Mesendoderm (in vitro differentiated cells): ENCODE data around the gene PDE6G.

Experiments
- DNase-seq: peaks from one replicate; pipeline ENCODE4 v3.0.0; 2013
- H2AK5ac ChIP-seq: 2 replicates; pipeline ENCODE4 v1.6.1; 2013; ENCODE audit warnings: low read length, inconsistent platforms
- H2BK120ac ChIP-seq: 2 replicates; pipeline ENCODE4 v1.6.1; 2013; ENCODE audit warnings: low read depth, mild to moderate bottlenecking, low read length, moderate library complexity, mixed read lengths
- H2BK15ac ChIP-seq: replicated peaks from 2 replicates; pipeline ENCODE4 v1.6.1; 2013; ENCODE audit warnings: low read depth, mild to moderate bottlenecking, moderate library complexity
- H2BK5ac ChIP-seq: 2 replicates; pipeline ENCODE4 v1.6.1; 2013; ENCODE audit warnings: low read length, inconsistent platforms
- H3K18ac ChIP-seq: 2 replicates; pipeline ENCODE4 v1.6.1; 2013; ENCODE audit warnings: mild to moderate bottlenecking, low read length, mixed read lengths
- H3K23ac ChIP-seq: one replicate; pipeline ENCODE4 v1.6.1; 2013; ENCODE audit warnings: low read length
- H3K27ac ChIP-seq: 2 replicates; pipeline ENCODE4 v1.5.1; 2013; ENCODE audit warnings: low read depth, mild to moderate bottlenecking, inconsistent platforms, low read length, moderate library complexity
- H3K27me3 ChIP-seq: 2 replicates; pipeline ENCODE4 v1.6.1; 2013; ENCODE audit warnings: low read length, control low read depth, mild to moderate bottlenecking, inconsistent platforms; ENCODE audit not compliant: insufficient read depth, poor library complexity
- H3K36me3 ChIP-seq: 2 replicates; pipeline ENCODE4 v1.6.1; 2013; ENCODE audit warnings: low read length, inconsistent platforms; ENCODE audit not compliant: control insufficient read depth, insufficient read depth
- H3K4ac ChIP-seq: one replicate; pipeline ENCODE4 v1.6.1; 2013; ENCODE audit warnings: low read depth, mild to moderate bottlenecking, low read length, moderate library complexity
- H3K4me1 ChIP-seq: 2 replicates; pipeline ENCODE4 v1.6.1; 2013; ENCODE audit warnings: low read depth, low read length, inconsistent platforms; ENCODE audit not compliant: control insufficient read depth
- H3K4me2 ChIP-seq: 2 replicates; pipeline ENCODE4 v1.6.1; 2013; ENCODE audit warnings: low read length
- H3K4me3 ChIP-seq: 2 replicates; pipeline ENCODE4 v1.5.1; 2013; ENCODE audit warnings: mild to moderate bottlenecking, low read length
- H3K56ac ChIP-seq: one replicate; pipeline ENCODE4 v1.6.1; 2013; ENCODE audit warnings: low read length
- H3K79me1 ChIP-seq: 2 replicates; pipeline ENCODE4 v1.6.1; 2013; ENCODE audit warnings: low read length, inconsistent platforms
- H3K79me2 ChIP-seq: 2 replicates; pipeline ENCODE4 v1.6.1; 2013; ENCODE audit warnings: mild to moderate bottlenecking, low read length; ENCODE audit not compliant: control insufficient read depth, insufficient read depth
- H3K9ac ChIP-seq: 2 replicates; pipeline ENCODE4 v1.6.1; 2013; ENCODE audit warnings: low read length, inconsistent platforms
- H4K5ac ChIP-seq: one replicate; pipeline ENCODE4 v1.6.1; 2013; ENCODE audit warnings: low read length
- H4K8ac ChIP-seq: one replicate; pipeline ENCODE4 v1.6.1; 2013; ENCODE audit warnings: low read depth, mild to moderate bottlenecking, control low read depth, low read length, moderate library complexity
- WGBS: extraction: QIAGEN DNeasy Blood & Tissue Kit; methylation state at CpG from one replicate; pipeline ENCODE4 v1.1.7; 2013; ENCODE audit warnings: low lambda C conversion rate, missing lambda C conversion rate; ENCODE audit not compliant: insufficient coverage; ENCODE audit errors: extremely low coverage; 5-methylcytosine and 5-hydroxymethylcytosine counted together

PDE6G gene

GRCh38 chr17:81684442-81684911 is 28.1 kb upstream of the PDE6G start:
- no peak overlapping the region for H2BK120ac ChIP-seq
- peak overlapping the region; percentile 57 for H3K18ac ChIP-seq
- no peak overlapping the region for H3K23ac ChIP-seq
- H3K79me1 ChIP-seq = peaks cover 18% of the 10 kb centered on the region
- no peak overlapping the region for H4K5ac ChIP-seq
- H3K4me3 ChIP-seq = peak overlapping the region; percentile 79
- H3K9ac ChIP-seq = peak overlapping the region; percentile 87
- H3K79me2 ChIP-seq = peaks cover 33% of the 10 kb centered on the region
- no peak overlapping the region for H4K8ac ChIP-seq
- H3K56ac ChIP-seq = peak overlapping the region; percentile 92
- no peak overlapping the region for H2BK5ac ChIP-seq
- H3K4me1 ChIP-seq = peaks cover 3% of the 10 kb centered on the region
- peak overlapping the region; percentile 25 for H3K27ac ChIP-seq
- H3K27me3 ChIP-seq = no peaks in the 10 kb centered on the region
- H2BK15ac ChIP-seq = no peak overlapping the region
- peak; percentile 72 for DNase-seq
- peak overlapping the region; percentile 54 for H3K4me2 ChIP-seq
- WGBS = no CpG with 5 or more reads among the region's 16 CpGs
- H3K4ac ChIP-seq = peak overlapping the region; percentile 66
- H2AK5ac ChIP-seq = no peak overlapping the region
- peaks cover 6% of the 10 kb centered on the region for H3K36me3 ChIP-seq

GRCh38 chr17:81683584-81684441 is 27.5 kb upstream of the PDE6G start, which contains the start of the genes ARL16 and HGS:
TSS of gene ARL16 (minus strand) at chr17:81683797. CDS start at chr17:81683753, 44 bp downstream.
TSS of gene HGS (plus strand) at chr17:81684011. CDS start at chr17:81684067, 56 bp downstream.
- Histone ChIP-seq H3K27me3 (no peaks in the 10 kb centered on the region), H3K4me2 (peak within 1 kb of the TSS; percentile 66), H3K18ac (peak within 1 kb of the TSS; percentile 83), H3K4ac (peak within 1 kb of the TSS; percentile 83), H4K8ac (no peak within 1 kb of the TSS), H4K5ac (no peak within 1 kb of the TSS), H3K4me1 (peaks cover 3% of the 10 kb centered on the region), H3K23ac (no peak within 1 kb of the TSS), H3K56ac (peak within 1 kb of the TSS; percentile 98), H3K36me3 (peaks cover 6% of the 10 kb centered on the region), H3K9ac (peak within 1 kb of the TSS; percentile 95), H2BK120ac (peak within 1 kb of the TSS; percentile 40), H2BK15ac (no peak within 1 kb of the TSS), H3K79me2 (peaks cover 33% of the 10 kb centered on the region), H3K4me3 (peak within 1 kb of the TSS; percentile 95), H2AK5ac (no peak within 1 kb of the TSS), H3K27ac (peak within 1 kb of the TSS; percentile 39), H3K79me1 (peaks cover 17% of the 10 kb centered on the region), H2BK5ac (no peak within 1 kb of the TSS)
- WGBS = no CpG with 5 or more reads among the region's 112 CpGs
- DNase-seq = peak; percentile 100

- H3K23ac ChIP-seq = no peak overlapping the region
- peaks cover 17% of the 10 kb centered on the region for H3K79me1 ChIP-seq
- peak overlapping the region; percentile 83 for H3K18ac ChIP-seq
- peak overlapping the region; percentile 40 for H2BK120ac ChIP-seq
- H3K79me2 ChIP-seq = peaks cover 33% of the 10 kb centered on the region
- H3K27ac ChIP-seq = peak overlapping the region; percentile 39
- peaks cover 3% of the 10 kb centered on the region for H3K4me1 ChIP-seq
- peaks cover 6% of the 10 kb centered on the region for H3K36me3 ChIP-seq
- H4K8ac ChIP-seq = no peak overlapping the region
- H3K9ac ChIP-seq = peak overlapping the region; percentile 95
- H3K27me3 ChIP-seq = no peaks in the 10 kb centered on the region
- H3K4me3 ChIP-seq = peak overlapping the region; percentile 95
- H2BK5ac ChIP-seq = no peak overlapping the region
- peak overlapping the region; percentile 83 for H3K4ac ChIP-seq
- H4K5ac ChIP-seq = no peak overlapping the region
- peak overlapping the region; percentile 98 for H3K56ac ChIP-seq
- no CpG with 5 or more reads among the region's 37 CpGs for WGBS
- H2BK15ac ChIP-seq = no peak overlapping the region
- peak overlapping the region; percentile 66 for H3K4me2 ChIP-seq
- no peak overlapping the region for H2AK5ac ChIP-seq
- DNase-seq = no peak
These were observed 26.9 kb upstream of the PDE6G start for GRCh38 chr17:81683208-81683583.

- Histone ChIP-seq H3K56ac (peak overlapping the region; percentile 98), H3K36me3 (peaks cover 6% of the 10 kb centered on the region), H3K23ac (no peak overlapping the region), H3K27ac (no peak overlapping the region), H4K8ac (no peak overlapping the region), H2AK5ac (no peak overlapping the region), H3K4me3 (peak overlapping the region; percentile 95), H2BK5ac (no peak overlapping the region), H3K9ac (peak overlapping the region; percentile 95), H3K27me3 (no peaks in the 10 kb centered on the region), H3K4me2 (peak overlapping the region; percentile 66), H3K18ac (no peak overlapping the region), H3K4ac (no peak overlapping the region), H3K79me1 (peaks cover 17% of the 10 kb centered on the region), H3K79me2 (peaks cover 33% of the 10 kb centered on the region), H4K5ac (no peak overlapping the region), H3K4me1 (peaks cover 3% of the 10 kb centered on the region), H2BK120ac (no peak overlapping the region), H2BK15ac (no peak overlapping the region)
- no CpG with 5 or more reads among the region's 19 CpGs for WGBS
- DNase-seq = no peak
These were observed 26.3 kb upstream of the PDE6G start for GRCh38 chr17:81682565-81683207.

- Histone ChIP-seq H2AK5ac (no peak overlapping the region), H2BK15ac (no peak overlapping the region), H3K4ac (no peak overlapping the region), H3K18ac (no peak overlapping the region), H4K8ac (no peak overlapping the region), H3K23ac (no peak overlapping the region), H2BK120ac (no peak overlapping the region), H3K56ac (no peak overlapping the region), H3K27me3 (no peaks in the 10 kb centered on the region), H3K9ac (no peak overlapping the region), H3K4me2 (no peak overlapping the region), H3K36me3 (peaks cover 4% of the 10 kb centered on the region), H3K27ac (no peak overlapping the region), H3K4me3 (no peak overlapping the region), H3K4me1 (peaks cover 3% of the 10 kb centered on the region), H4K5ac (no peak overlapping the region), H2BK5ac (no peak overlapping the region), H3K79me1 (peaks cover 17% of the 10 kb centered on the region), H3K79me2 (peaks cover 33% of the 10 kb centered on the region)
- WGBS = no CpG with 5 or more reads among the region's 17 CpGs
- no peak for DNase-seq
These were observed 25.3 kb upstream of the PDE6G start for GRCh38 chr17:81681672-81682071.
